ENCODE results near the gene NHERF2.
"Not testable (repeated sequence)": the region's sequence is repeated elsewhere in the genome, so short reads cannot be mapped to it uniquely, and the experiment has no call there.

Gene NHERF2

GRCh38 chr16:2028146-2028545 is 1.4 kb downstream of the NHERF2 start:
- DNase-seq (ENCODE audit: low read depth), result no peak

GRCh38 chr16:2028620-2029220 is 2.0 kb downstream of the NHERF2 start:
- DNase-seq (ENCODE audit: low read depth), result no peak

DNA sequence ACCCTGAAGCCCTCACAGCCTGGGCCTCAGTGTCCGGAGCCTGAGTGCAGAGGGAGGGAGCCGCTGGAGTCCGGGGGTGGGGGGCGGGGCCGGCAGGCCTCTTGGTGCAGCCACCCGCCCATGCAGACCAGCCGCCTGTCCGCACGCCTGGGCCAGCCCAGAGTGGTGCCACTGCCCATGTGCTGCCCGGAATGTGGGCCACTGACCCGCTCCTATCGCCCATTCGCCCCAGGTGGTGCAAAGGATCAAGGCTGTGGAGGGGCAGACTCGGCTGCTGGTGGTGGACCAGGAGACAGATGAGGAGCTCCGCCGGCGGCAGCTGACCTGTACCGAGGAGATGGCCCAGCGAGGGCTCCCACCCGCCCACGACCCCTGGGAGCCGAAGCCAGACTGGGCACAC is 2.6 kb downstream of the NHERF2 start:
- DNase-seq (ENCODE audit: low read depth), result no peak

DNA sequence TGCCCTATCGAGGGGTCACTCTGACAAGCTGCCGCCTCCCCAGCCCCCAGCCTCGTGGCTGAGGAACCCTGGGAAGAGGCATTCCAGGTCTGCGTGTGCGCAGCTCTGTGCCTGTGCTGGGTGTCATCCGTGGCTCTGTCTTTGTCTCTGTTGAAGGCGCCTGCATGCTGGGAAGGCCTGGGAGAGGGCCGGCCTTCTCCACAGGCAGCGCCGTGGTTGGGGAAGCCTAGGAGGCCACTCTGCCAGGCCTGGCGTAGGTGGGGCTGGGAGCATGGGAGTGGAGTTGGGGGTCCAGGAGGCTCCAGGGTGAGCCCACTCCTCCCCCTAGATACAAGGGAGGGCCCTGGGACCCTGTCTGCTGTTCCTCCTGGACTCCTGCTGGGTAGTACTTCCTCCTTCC is 3.3 kb downstream of the NHERF2 start:
- DNase-seq (ENCODE audit: low read depth), result no peak

DNA sequence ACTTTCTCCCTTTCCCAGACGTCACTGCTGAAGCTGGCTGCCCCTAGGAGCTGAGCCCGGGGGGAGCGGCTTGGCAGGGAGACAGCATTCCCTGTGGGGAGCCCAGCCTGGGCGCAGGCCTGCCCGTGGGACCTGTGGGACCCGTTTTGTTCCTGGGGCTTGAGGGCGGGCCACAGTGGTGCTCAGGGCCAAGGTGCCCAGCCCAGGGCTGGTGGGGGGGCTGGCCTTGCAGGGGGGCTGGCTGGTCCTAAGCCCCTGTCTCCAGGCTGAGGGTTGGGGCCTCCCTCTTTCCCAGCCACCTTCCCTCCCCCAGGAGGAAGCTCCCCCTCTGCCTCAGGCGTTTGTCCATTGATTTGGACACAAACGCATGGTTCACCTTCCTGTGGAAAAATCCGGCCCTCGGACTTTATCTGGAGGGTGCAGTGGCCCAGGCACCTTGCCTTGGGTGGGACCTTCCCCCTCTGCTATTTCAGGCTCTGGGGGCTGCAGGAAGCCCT is 4.4 kb downstream of the NHERF2 start:
- DNase-seq (ENCODE audit: low read depth), result no peak

DNA sequence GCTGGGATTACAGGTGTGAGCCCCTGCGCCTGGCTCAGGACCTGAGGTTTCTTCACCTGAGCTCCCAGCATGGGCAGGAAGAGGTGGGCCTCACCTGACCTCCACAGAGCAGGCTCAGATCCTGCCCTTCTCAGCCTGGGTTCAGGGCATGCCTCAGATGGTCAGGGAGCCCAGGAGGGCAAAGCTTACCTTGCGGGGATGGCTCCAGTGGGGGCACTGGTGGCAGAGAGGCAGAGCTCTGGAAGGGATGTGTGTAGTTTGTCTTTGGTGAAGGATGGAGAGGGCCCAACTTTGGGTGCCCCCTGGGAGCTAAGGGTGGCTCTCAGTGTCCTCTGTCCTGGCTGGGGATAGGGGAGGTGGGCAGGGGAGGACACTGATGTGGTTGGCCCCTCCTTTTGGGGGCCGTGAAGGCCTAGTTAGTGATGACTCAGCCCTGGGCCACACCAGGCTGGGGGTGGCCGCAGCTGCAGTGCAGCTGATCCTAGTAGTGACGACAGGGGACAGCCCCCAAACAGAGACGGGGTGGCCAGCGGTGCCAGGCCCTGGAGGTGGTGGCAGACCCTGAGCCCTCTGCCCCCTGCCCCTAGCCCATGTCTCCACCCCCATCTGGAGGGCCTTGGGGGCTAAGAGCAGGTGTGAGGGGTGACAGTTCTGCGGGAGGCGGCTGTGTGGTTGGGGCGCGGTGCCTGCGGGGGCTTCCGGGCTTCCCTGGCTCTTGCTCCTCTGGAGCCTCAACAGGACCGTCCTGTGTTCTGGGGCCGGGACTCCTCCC is 5.8 kb downstream of the NHERF2 start:
- DNase-seq (ENCODE audit: low read depth), result no peak

GRCh38 chr16:2033057-2033908 is 6.6 kb downstream of the NHERF2 start:
- DNase-seq (ENCODE audit: low read depth), result no peak

- not testable (repeated sequence) for DNase-seq (ENCODE audit: low read depth)
These were observed 7.4 kb downstream of the NHERF2 start for GRCh38 chr16:2033909-2034695.

GRCh38 chr16:2034696-2035430 is 8.2 kb downstream of the NHERF2 start:
- DNase-seq (ENCODE audit: low read depth), result no peak

- peak; percentile 74 for DNase-seq (ENCODE audit: low read depth)
These were observed 8.9 kb downstream of the NHERF2 start for GRCh38 chr16:2035431-2036199.

- no peak for DNase-seq (ENCODE audit: low read depth)
These were observed 9.7 kb downstream of the NHERF2 start for GRCh38 chr16:2036200-2036966.

DNA sequence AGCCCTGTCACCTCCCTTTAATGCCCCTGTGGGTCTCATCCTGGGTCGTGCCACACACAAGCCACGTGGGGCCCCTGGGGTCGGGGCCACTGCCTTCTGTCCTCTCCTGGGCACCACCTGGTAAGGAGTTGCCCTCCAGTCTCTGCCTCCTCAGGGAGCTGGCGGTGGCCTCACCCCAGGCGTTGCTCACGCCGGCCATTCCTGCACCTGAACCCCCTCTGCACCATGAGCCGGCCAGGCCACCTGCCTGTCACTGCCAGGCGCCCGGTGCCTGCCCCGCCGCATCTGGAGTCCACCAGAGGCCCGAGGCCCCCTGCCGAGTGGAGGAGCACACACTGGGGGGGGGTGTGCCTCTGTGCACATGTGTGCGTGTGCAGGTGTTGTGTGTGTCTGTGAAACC is 10.4 kb downstream of the NHERF2 start:
- DNase-seq (ENCODE audit: low read depth), result no peak

GRCh38 chr16:2037647-2038381 is 11.1 kb downstream of the NHERF2 start:
- DNase-seq (ENCODE audit: low read depth), result no peak

DNA sequence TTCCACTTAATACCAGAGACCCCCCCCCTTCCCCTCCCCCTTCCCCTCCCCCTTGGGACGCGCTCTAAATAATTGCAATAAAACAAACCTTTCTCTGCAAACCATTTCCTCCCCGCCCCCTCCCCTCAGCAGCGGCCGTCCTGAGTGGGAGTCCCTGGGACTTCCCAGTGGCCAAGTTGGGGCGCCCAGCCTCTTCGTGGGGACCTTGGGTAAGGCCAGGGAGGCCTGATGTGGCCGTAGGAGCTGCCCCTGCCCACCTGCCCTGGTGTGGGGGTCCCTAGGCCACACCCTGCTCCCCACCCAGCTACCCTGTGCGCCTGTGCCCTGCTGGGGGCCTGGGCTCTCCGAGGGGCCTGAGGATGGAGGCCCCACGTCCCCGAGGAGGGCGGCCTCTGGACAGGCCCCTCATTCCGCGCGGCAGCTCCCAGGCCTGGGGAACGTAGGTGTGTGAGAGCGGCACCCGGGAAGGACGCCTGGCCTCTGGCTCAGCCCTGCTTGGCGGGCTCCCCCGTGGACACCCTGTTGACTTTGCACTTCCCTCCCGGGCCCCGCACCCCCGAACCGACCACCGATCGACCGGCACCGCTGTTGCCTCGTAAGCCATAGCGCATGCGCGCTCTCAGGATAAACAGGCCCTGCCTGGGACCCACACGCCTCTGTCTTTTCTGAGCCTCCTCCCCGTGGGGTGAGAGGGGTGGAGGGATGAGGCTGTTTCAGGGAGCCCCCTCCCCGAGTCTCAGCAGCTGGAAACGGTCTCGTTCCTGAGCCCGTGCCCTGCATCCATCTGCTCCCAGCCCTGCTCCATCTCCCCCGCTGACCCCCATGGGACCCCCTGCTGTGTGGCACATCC is 11.9 kb downstream of the NHERF2 start:
- no peak for DNase-seq (ENCODE audit: low read depth)

DNA sequence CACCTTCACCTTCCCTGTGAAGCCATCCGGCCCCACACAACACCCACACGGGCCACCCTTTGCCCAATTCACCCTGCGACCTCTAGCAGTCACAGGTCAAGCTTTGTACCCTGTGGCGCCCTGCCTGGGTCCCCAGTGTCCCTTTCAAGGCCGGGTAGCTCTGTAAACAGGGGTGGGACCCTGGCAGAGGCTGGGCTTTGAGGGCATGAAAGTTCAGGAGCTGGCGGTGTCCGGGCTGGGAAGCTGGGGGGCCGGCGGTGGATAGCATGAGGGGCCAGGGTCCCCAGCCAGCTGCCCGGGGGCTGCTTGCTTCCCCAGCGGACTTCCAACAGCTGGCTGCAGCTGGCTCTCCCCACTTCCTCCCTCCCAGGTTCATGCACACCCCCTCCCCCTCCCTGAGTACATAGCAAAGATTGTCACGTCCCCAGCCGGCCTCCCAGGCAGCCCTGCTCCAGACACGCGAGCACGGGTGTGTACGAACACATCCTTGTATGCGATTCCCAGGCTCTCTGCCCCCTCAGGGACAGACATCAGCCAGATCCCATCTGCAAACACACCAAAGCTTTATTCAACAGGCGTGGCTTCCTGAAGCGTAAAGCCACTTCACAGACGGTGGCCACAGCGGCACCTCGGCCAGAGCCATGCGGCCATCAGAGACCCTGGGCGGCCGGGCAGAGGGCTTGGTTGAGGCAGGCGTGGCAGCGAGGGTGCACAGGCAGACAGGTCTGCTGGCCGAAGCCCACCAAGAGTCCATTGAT is 12.8 kb downstream of the NHERF2 start:
- DNase-seq (ENCODE audit: low read depth), result peak; percentile 79

DNA sequence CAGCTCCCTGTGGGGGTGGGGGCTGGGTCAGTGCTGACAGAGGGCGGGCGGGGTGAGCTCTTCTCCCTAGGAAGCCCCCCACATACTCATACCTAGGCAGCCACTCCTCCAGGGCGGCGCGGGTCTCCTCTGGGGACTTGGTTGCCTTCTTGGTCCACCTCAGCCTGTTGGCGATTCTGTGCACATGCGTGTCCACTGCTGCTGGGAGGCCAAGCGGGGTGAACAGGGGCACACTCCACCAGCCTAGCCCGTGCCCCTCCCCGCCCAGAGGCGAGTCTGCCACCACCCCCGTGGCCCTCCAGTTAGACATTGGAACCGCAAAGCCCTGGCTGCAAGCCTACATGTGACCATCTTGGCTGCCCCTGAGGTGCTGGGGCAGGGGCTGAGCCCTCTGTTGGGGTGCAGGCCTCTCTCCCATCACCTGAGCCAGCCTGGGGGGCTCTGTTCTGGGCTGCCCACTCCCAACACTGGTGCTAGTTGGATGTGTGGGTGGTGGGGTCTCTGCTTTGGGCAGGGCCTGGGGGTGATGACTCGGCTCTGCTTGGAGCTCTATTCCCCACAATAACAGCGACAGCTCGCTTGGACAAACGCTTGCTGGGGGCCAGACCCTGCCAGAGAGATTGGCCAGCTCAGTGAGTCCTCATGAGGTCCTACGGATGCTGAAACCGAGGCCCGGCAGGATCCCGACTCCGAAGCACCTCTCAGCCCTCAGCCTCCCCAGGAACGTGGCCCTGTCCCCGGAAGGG is 13.5 kb downstream of the NHERF2 start:
- no peak for DNase-seq (ENCODE audit: low read depth)
